Measurements from ENCODE around the gene MDN1.
"Not testable (repeated sequence)": the region's sequence is repeated elsewhere in the genome, so short reads cannot be mapped to it uniquely, and the experiment has no call there.

Gene MDN1

DNA sequence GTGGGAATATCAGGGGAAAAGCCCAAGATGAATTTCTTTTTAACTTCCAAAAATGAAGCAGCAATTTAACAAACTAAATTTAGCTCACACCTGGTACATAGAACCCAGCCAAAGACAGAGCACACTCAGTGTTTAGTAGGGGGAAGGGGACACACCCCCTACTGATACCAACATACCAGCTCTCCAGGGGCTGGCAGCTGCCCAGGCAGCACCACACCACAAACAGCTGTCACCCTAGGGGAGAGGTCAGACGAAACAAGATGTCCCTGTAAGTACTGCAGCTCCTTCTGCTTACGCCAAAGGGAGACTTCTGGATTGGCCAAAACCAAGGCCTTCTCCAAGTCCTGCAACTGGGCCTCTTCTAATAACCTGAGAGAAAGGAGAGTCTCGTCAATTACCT is 26.0 kb downstream of the MDN1 start:
- no peak for DNase-seq (ENCODE audit: low spot score)
- TF ChIP-seq, protein P1, sequence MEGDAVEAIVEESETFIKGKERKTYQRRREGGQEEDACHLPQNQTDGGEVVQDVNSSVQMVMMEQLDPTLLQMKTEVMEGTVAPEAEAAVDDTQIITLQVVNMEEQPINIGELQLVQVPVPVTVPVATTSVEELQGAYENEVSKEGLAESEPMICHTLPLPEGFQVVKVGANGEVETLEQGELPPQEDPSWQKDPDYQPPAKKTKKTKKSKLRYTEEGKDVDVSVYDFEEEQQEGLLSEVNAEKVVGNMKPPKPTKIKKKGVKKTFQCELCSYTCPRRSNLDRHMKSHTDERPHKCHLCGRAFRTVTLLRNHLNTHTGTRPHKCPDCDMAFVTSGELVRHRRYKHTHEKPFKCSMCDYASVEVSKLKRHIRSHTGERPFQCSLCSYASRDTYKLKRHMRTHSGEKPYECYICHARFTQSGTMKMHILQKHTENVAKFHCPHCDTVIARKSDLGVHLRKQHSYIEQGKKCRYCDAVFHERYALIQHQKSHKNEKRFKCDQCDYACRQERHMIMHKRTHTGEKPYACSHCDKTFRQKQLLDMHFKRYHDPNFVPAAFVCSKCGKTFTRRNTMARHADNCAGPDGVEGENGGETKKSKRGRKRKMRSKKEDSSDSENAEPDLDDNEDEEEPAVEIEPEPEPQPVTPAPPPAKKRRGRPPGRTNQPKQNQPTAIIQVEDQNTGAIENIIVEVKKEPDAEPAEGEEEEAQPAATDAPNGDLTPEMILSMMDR (IDR thresholded peaks at IDR 0.05; ENCODE audit: extremely low read depth, missing control alignments): no peak

DNA sequence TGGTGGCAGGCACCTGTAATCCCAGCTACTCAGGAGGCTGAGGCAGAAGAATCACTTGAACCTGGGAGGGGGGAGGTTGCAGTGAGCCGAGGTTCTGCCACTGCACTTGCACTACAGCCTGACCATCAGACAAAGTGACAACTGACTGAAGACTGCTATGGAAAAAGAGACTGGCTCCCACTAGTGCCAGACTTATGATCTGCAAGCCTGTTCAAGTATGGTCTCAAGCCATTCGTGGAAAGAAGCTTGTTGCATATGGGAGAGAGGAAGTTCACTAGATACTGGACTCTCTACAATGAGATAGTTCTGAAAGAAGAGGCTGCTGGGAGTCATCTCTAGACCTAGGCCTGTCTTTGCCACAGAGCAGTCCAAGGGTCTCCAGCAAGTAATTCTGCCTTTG is 26.7 kb downstream of the MDN1 start:
- TF ChIP-seq, protein P1 (IDR thresholded peaks at IDR 0.05; ENCODE audit: extremely low read depth, missing control alignments): peak; percentile 20
- peak; percentile 52 for DNase-seq (ENCODE audit: low spot score)

DNA sequence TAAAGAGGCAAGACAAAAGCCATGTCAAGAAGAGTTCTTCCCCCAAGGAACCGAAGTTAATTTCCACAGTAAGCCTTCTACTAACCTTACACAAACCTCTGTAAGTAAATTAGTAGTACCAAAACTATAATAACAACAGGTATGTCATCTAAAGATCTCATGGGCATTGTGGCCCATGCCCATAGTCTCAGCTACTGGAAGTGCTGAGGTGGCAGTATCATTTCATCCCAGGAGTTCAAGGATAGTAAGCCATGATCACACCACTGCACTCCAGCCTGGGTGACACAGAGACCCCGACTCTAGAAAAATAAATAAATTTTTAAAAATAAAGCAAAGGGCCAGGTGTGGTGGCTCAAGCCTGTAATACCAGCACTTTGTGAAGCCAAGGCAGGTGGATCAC is 29.2 kb downstream of the MDN1 start:
- TF ChIP-seq, protein P1 (IDR thresholded peaks at IDR 0.05; ENCODE audit: extremely low read depth, missing control alignments): no peak
- no peak for DNase-seq (ENCODE audit: low spot score)

DNA sequence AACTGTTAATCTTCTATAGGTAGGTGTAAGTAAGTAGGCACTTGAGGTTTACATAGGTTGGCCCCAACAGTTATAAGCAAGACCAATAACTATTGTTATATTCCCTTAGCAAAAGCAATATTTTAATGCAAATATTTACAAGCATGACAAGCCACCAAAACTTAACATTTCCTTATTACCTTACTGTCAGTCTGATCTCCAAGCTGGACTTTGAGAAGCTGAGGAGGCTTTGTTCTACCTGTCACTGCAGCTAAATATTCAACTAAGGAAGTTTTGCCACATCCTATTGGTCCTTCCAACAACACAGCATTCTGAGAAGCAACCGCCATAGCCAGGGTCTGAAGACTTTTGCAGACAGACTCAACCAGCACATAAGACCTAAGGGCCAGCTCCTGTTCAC is 29.6 kb downstream of the MDN1 start:
- DNase-seq (ENCODE audit: low spot score): no peak
- TF ChIP-seq, protein P1 (IDR thresholded peaks at IDR 0.05; ENCODE audit: extremely low read depth, missing control alignments): no peak

DNA sequence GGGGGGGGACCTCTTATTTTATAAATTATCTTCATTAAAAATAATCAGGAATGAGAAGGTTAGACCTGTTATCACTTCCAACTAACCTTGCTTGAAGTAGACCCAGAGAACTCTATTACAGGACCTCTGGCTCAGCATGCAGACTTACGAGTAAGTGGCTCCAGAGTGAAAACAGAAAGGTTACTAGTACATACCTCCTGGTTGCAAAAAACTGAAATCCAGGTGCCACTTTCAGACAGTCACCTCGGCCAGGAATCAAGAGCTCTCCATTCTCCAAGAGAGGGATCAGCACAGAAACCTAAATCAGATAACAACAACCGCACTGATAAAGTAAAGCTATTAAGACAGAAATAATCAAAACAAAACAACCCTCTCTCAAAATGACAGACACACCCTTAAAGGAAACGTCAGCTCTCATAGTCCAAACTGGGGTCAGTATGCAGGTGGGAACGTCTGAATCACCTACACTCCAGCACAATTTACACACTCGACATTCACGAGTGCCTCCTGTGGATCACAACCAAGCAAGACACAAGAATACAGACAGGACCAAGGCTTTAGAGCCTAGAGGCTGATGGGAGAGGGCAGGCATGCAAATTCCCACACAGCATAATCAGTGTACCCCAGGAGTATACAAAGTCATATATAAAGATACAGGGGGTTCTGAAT is 31.8 kb downstream of the MDN1 start:
- TF ChIP-seq, protein P1 (IDR thresholded peaks at IDR 0.05; ENCODE audit: extremely low read depth, missing control alignments): no peak
- DNase-seq (ENCODE audit: low spot score): no peak

DNA sequence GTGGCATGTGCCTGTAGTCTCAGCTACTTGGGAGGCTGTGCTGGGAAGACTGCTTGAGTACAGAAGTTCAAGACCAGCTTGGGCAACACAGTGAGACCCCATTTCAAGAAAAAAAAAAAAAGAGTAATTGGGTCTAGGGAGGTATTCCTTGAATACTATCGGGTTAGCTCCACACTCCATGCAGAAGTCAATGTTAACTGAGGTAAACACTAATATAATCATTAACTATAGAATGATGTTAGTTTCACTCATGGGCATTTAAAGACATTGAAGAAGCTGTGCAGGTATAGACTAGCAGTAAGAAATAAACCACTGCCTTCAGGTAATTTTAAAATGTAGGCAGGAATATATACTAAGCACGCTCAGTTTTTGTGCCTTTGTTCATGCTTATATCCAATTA is 32.6 kb downstream of the MDN1 start:
- TF ChIP-seq, protein P1 (IDR thresholded peaks at IDR 0.05; ENCODE audit: extremely low read depth, missing control alignments): no peak
- DNase-seq (ENCODE audit: low spot score): no peak

DNA sequence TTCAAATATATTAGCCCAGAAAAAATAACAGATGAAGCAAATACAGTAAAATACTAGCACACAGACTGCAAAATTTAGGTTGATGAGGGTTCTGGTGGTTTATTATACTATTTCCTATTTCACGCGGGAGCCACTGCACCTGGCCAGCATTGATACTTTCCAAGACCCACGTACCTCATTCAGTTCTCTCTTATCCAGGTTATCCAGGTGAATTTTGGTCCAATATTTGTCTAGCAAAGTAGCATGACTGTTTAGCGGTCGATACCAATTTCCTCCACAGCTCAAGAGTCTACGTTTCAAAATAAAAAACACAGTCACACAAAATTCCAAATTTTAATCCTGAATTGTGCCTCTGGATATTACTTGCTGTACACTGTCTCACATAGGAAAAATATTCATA is 34.8 kb downstream of the MDN1 start:
- TF ChIP-seq, protein P1 (IDR thresholded peaks at IDR 0.05; ENCODE audit: extremely low read depth, missing control alignments): no peak
- DNase-seq (ENCODE audit: low spot score): no peak

DNA sequence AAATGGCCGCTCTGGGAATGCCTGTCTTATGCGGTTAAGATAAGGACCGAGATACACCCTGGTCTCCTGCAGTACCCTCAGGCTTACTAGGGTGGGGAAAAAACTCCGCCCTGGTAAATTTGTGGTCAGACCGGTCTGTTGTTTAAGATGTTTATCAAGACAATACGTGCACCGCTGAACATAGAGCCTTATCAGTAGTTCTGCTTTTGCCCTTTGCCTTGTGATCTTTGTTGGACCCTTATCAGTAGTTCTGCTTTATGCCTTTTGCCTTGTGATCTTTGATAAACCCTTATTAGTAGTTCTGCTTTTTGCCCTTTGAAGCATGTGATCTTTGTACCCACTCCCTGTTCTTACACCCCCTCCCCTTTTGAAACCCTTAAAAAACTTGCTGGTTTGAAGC is 36.3 kb downstream of the MDN1 start:
- not testable (repeated sequence) for DNase-seq (ENCODE audit: low spot score)
